Cortex of kidney (tissue), 1 donor: ENCODE results near the gene TLX3.
"Not testable (repeated sequence)": the region's sequence is repeated elsewhere in the genome, so short reads cannot be mapped to it uniquely, and the experiment has no call there.

Experiments
- DNase-seq: peaks from one replicate; lab custom pipeline; 2025; lab: John Stamatoyannopoulos, UW

The TLX3 gene

DNA sequence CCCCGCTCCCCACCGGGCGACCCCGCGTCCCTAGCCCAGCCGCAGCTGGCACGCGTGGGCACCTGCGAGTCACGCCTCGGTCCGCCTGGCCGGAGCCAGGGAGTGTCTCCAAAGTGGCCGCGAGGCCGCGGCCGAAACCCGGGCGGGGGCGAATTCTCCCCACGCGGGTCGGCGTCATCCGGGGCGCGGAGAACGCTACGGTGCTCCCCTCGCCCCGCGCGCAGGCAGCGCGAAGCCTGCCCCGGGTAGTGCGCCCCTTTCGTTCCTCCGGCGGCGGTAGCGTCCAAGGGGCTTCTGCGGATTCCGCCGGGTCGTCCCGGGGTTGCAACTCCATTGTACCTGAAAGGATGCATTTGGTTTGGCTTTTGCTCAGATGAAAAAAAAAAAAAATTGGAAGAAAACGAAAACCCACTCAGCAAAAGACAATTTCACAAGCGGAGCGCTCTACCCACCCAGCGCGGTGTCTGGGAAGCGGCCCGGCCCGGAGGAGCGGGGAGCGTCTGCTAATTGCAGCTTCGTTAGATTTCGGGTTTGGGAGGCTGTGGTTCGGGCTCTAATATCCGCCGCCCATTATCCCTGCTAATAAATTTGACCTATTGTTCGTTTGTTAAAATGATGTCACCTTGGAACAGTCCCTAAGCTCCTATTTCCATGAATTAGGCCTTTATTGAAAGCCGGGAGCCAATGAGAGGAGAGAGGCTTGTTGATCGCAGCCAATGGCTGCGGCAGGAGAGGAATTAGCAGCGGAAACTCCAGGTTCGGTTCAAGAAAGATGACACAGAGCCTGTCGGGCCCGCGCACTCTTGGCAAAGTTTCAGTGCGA lies at the start of gene TLX3:
Gene TLX3, plus strand, starts transcription at position 796 of the 823 bp plus-strand sequence. CDS start 118 bp downstream, outside the sequence.
- no peak for DNase-seq

DNA sequence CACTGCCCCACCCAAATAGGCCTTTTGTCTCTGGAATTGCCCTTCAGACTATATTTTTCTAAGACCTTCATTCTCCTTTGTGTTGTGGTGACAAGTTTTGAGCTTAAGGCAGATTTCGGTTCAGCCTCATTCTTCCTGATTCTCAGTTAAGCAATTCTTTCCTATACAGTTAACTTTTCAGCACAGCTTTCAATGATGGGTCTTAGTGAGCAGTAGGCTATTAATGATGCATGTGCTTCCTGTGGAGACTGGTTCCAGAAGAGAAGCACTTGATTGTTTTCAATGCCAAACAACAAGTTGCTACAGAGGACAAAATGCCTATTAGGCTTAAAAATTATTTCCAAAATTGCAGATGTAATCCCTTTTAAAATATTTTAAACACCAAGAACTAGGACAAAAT lies 47.7 kb upstream of the TLX3 start:
- DNase-seq: no peak

DNA sequence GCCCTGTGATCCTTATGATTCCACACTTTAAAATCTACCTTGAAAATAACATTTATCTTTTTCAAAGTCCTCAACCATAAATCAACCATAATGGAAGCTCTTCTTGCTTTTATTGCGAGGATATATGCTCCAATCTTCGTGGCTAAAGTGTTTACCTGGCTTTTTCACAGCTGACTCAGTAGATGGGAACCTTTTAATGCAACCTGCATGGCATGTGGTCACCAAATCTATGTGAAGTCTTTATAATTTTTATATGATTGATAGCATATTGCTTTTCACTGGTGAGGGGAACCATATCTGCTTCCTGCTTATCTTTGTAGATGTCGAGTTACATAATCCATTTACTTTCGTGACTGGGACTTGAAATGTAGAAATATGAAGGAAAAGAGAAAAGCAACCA lies 47.1 kb upstream of the TLX3 start:
- DNase-seq: no peak

DNA sequence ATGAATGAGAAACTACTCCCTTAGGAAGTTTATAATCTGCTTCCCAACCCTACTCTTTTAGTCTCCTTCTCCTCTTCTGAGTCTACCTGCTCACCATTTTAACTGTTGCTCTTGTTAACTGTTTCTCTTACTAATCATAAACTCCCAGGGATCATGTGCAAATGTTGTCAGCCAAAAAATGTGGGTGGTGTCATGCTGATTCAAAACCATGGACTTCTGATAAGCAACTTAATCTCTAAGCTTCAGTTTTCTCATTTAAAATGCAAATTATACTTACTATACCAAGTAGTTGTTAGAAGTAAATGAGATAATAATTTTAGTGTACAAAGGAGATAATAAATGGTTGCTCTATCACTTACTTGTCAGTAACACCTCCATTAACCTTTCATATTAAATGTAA lies 45.9 kb upstream of the TLX3 start:
- no peak for DNase-seq

DNA sequence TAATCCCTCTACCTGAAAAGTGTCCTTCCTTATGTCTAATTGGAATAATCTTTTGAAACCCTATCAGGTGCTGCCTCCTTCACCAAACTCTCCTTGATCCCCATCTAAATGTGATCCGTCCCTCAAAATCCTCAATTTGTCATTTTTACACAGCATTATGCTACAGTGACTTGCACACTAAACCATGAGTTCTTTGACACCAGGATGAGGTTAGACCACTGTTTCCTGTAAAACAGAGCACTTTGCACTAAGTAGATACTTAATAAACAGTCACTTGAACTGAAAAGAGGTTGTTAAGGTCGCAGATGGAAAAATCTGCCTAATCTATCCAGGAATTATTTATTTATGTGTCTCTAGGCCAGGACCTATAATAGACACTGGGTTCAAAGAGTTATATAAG lies 44.2 kb upstream of the TLX3 start:
- no peak for DNase-seq

DNA sequence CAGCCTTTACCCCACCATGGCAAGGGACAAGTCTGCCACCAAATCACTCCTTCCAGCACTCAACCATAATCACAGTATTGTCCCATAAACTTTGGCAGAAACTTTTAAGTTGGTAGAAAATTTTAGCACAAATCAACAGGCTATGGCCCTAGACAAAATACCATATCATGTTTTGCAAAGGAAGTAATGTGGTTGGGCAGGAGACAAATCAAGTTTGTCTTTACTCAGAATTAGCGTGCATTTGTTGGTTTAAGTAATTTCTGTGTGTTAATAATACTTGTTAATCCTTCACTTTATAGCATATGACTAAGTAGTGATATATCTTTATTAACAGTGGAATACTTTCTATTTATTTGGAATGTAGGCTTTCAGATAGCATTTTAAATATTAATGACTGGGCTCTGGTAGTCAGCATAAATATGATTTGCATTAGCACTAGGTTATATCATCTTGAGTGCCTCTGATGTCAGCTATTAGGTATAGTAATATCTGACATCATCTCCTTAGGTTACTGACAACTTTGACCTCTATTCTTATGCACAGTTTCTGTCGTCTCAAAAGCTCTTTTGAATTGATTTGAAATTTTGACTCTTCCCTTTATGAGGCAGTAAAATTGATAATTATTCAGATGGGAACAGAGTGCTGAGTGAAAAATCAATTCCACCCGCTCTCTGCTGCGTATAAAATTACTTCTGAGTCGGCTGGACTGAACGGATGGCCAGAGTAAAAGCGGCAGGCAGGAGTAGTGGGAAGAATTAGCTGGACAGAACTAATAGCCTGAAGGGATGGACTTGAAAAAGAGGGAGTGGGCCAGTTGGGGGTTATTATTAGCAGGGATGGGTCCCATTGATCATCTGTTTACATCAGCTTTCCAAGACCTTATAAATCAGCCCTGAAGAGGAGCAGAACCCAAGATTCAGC lies 40.1 kb upstream of the TLX3 start:
- no peak for DNase-seq

DNA sequence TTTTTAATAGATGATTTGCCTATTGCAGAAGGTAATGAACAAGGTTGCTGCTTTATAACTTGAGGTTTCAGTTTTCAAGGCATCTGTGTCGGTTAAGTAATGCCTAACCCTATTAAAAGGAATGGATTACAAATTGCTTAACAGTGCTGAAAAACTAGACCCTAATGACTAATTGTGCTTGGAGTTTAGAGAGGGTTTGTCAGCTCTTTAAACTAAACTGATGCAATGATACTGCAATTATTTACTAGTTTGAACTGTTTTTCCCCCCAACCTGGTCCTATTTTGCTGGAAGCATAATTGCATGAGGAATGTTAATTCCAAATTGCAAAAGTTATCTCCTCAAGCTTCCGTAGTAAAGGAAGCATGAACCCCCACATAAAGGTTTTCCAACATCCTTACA lies 39.3 kb upstream of the TLX3 start:
- no peak for DNase-seq

DNA sequence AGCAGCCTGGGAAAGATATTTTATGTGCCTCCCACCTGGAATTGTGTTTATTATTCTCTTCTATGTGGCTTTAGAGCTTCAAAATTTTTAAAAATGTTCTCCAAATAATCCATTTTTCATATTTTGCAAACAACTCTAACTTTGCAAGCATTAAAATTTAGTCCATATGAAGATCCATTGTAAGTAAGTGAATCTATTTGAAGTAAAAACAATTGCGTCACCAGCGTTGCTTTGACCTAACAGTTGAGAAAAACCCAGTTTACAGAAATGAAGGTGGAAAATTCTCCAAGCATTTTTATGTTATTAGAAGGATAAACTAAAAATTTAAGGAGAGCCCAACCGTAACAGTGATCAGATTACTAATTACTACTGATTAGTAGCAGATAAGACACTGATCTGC lies 38.9 kb upstream of the TLX3 start:
- DNase-seq: no peak

DNA sequence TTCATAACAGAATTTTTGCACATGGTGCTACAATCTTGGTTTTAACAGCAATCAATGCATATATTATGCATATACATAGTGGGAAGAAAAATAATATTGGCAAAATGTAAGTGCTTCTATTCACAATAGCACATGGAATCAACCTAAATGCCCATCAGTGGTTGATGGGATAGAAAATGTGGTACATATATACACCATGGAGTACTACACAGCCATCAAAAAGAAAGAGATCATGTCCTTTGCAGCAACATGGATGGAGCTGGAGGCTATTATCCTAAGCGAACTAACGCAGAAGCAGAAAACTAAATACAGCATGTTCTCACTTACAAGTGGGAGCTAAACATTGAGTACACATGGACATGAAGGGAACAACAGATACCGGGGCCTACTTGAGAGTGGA lies 37.2 kb upstream of the TLX3 start:
- DNase-seq: no peak

DNA sequence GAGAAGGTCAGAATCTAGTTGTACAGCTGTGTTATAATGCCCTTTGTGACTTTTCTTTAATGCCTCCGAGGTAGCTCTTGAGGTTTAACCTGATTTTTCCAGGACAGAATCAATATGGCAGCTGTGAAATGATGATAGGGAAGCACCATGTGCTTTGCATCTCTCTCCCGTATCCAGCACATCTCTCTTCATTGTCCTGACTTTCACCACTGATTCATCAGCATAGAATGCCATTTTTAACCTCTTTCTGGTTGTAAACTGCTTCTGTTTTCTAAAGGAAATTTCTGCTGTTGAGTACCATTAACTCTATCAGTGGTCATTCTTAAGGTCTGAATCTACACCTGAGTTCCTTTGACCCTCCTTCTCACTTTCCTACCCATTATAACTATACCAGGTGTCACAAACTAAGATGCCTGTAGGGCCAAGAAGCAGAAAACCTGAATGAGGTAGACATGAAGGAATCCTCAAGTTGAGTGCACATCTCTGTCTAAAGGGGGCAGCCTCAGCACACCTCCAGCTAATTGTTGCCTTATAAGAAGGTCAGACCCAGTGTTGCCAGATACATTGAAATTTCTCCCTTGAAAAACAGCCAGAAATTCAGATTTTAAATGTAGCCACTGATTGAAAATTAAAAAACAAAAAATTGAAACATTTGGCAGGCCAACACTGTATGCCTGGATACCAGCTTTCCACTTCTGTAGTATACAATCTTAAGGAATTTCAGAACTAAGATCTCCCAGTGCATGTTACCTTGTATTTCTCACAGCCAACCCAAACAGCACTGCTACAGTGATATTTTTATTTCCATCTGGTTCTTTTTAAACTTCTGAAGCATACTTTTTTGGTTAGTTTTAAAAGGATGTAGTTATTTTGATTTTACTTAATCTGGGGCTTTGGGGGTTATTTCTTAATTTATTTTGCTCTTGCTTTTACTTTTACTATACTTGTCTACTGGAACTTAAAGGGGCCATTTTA lies 35.8 kb upstream of the TLX3 start:
- no peak for DNase-seq

DNA sequence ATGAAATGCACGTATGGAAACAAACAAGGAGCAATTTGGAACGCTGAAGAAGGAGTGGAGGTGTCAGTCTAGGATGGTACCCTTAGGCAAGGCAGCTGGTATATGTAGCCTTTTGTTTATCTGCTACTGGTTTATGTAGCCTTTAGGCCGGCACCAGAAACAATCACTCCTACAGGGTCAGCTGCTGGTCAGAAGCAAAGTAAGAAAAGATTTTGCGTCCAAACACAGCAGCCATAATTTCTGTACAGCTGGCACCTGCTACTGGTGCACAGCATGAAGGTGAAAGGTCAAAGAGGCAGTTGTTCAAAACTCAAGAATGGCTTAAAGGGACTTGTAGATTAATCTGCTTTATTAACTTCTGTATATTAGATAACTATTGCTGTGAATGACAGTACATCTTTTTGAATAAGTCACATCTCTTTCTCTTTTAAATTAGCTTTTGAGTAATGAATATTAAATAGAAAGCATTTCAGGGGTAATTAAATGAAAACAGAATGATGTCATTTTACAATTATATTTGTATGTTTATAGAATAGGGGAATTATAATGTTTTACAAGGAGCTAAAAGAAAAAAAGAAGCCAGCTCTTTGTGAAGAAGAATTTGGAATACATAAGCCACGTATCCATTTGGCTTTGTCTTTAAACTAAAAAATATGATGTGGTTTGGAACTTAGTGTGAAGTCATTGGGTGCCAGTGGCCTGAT lies 33.1 kb upstream of the TLX3 start:
- no peak for DNase-seq

DNA sequence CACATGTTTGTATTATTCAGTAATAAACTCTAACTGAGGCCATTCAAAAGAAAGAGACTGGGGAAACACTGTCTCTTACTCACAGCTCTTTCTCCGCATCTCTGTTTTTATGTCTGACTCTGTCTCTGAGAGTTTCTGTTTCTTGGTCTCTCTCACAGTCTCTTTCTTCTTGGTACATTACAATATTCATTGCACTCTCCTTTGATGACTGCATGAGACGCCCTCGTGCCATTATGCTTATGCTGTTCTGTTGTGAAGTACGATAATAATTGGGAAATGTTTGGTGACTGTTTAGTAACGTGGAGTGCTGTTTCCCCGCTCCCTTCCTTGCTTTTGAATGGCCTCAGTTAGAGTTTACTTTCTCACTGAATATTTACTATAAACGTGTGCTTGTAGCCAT lies 25.3 kb upstream of the TLX3 start:
- no peak for DNase-seq

DNA sequence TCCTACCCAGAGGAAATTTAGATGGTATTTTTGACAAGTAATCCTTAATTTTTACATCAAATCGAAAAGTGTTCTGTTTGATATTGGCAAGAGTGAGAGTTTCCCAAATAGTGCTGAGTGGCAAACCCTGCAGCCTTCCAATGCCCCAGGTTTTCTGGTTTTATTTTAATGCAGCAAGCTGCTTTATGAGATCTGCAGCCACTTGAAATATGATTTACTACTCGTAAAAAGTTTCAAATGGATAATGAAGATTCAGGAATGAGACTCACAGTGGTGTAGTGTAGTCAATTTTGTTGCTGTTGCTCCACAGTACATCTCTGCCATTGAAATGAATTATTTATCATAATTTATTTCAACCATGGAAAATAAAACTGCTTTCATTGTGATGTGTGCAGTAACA lies 23.6 kb upstream of the TLX3 start:
- no peak for DNase-seq

DNA sequence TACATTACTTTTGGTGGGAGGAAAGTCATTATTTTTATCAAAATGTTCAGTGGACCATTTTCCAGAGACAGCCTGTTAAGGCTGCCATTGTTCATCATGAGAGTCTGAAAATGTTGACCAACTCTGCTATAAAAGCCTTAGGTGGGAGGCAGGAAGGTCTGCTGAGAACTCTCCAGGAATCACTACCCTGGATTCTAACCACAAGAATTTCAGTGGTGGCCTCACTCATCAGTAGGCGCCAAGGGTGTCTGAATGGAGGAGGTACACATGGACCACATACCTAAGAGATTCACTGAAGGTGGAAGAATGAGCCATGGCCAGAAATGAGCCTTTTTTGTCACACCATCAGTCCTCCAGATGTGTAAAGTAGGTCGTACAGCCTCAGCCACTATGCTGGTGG lies 21.0 kb upstream of the TLX3 start:
- DNase-seq: no peak

DNA sequence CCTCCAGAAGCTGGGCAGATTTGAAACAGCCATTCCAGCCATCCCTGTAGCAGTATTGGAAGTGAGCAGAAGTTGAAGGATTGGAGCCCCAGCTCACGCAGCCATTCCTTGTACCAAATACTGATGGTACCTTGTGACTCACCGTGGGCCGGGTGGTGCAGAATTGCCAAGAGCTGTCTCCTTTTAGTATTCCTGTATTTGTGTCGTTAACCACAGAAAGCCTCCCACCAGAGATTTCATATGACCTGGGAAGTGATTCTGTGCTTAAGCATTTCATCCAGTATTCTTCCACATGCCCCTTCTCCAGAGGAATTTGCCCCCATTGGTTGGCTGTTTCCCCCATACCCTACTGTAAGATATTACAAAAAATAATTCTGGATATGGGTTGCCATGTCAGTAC lies 17.7 kb upstream of the TLX3 start:
- DNase-seq: no peak

DNA sequence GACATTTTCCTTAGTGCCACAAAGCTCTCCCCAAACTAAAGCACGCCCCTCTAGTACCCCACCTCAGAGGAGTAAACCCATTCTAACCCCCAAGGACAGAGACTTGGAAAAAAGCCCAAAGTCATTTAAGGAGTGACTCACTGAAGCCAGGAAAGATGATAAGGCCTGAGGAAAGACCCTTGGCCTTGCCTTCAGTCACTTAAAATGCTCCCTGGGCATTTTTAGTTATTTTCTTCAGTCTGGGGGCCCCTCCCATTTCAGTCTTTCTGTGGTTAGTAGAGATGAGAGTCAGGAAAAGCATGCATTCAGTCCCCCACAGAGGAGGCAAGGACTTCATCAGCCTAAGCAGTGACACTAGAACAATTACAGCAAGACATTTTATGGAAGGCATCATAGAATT lies 13.7 kb upstream of the TLX3 start:
- no peak for DNase-seq

DNA sequence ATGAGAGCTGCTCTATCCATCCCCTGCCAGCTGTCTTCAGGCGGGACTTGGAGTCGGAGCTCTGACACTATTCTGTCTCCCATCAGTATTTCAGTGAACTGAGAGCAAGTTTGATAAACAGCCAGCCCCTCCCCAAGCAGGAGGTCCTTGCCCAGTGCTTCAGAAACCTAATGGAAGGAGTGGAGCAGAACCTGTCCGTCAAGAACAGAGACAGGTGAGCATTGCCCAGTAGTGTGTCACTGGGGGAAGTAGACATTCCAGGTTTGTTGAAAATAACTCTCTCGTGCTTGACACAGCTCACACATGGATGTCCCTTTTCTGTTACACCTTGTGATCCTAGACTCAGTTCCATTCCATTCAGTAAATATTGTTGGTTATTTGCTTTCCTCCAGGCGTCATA lies 13.2 kb upstream of the TLX3 start:
- no peak for DNase-seq

DNA sequence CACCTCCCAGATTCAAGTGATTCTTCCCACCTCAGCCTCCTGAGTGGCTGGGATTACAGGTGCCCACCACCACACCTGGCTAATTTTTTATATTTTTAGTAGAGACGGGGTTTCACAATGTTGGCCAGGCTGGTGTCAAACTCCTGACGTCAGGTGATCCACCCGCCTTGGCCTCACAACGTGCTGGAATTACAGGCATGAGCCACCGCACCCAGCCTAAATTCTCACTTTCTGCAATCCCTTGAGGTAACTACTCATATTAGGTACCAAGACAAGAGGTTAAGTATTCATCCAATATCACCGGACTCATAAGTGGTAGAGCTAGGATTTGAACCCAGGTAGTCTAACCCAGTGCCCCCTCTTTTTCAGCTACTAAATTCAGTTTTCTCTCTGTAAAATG lies 11.1 kb upstream of the TLX3 start:
- not testable (repeated sequence) for DNase-seq

DNA sequence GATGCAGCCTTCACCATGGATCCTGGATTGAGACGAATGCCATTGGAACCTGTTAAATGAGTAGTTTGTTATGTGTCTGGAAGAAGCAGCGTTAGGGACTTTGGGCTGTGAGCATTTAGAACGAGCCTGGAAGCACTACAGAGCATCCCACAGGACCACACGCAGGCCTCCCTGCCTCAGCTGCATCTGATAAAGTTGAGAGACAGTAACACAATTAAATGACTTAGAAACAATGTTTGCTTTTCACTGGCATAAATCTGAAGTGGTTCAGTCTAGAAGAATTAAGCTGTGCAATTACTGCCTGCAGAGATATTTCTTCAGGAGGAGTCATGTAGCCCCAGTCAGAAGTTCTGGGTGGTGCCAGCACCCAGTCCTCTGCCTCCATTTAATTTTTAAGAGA lies 9.8 kb upstream of the TLX3 start:
- no peak for DNase-seq

DNA sequence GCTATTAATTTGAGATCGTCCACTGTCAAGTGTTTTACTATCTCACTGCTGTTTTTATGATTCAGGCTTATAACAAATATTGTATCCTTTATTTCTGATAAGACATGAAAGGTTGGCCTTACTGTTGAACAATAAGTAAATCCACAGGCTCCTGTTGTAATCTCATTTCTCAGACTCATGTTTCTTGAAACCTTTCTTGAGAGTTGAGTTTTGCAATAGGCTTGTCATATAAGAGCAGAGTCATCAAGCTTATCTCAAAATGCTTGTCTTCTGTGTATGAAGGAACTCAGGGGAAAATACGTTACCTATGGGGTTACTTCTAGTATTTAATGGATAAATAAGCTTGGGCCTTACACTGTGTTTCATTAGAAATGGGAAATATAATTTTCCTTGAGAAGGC lies 9.2 kb upstream of the TLX3 start:
- DNase-seq: no peak

DNA sequence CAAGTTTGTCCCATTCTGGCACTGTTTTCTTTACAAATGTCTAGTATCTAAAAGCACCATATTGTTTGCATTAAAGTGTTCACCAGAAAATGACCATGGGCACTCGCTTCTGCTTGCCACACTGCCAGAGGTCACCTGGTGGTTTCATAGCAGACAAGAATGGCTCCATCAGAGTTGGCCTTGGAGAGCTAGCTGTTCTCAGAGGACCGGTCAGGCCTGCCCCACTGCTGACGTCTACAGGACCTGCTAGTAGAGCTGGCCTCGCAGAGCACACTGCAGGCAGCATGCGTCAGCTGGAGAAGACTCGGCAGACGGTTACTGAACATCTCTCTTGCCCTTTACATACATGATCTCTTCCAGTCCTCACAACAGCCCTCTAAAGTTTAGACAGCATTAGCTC lies 8.7 kb upstream of the TLX3 start:
- no peak for DNase-seq
